ENCODE data around the gene EPN2. TPM values are rescaled to one million over a fixed set of nuclear protein-coding genes. Genes with fewer than 3 reads are reported as not detected.
A peak's percentile ranks its signal among the peaks of the same experiment; 100 is the strongest.

Gene EPN2
- total and polyA plus RNA-seq, 7 donors: 11.6 to 36.0 (median 25.3) TPM

DNA sequence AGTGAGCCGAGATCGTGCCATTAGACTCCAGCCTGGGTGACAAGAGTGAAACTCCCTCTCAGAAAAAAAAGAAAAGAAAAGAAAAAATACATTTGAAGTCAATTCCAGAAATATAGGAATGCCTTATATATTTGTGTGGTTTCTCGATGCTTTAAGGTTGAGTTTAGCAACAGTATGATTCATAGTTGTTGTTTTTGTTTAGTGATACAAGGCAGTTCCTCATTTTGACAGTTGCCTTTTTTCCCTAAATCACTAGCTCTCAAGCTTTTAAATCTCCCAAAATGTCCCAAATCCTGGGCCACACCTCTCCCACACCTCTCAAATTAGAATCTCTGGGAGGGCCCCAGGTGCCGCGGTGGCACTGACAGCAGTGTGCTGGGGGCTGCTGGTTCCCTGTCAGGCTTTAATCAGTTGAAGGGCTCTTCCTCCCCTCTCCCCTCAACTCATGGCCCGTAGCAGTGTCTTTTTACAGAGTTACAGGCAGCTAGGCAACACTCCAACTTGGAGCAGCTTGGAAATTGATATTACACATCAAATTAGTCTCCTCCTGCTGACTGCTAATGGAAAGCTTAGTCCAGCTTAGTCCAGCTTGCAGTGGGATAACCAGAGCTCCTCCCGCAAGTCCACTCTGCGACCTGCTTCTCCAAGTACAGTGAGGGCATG is 58.4 kb downstream of the EPN2 start:
- WGBS, 3 donors: 45 to 71% (median 55%) methylated on average over 8 of the region's 8 CpGs
- Histone ChIP-seq H3K36me3 (ENCODE audit: insufficient read depth in 1 of 2, low read depth in 1 of 2) (no peaks in the 10 kb centered on the region), H3K4me3 (no peak overlapping the region), H3K27ac (no peak overlapping the region), H3K27me3 (ENCODE audit: insufficient read depth in 3 of 3, low read length in 2 of 3) (no peaks in the 10 kb centered on the region), H3K4me1 (no peaks in the 10 kb centered on the region), H3K9me3 (no peaks in the 10 kb centered on the region)
- peak in 3 of 4 donors; percentile 21 to 38 (median 22) for ATAC-seq
- DNase-seq: no peak
- TF ChIP-seq, protein P1, sequence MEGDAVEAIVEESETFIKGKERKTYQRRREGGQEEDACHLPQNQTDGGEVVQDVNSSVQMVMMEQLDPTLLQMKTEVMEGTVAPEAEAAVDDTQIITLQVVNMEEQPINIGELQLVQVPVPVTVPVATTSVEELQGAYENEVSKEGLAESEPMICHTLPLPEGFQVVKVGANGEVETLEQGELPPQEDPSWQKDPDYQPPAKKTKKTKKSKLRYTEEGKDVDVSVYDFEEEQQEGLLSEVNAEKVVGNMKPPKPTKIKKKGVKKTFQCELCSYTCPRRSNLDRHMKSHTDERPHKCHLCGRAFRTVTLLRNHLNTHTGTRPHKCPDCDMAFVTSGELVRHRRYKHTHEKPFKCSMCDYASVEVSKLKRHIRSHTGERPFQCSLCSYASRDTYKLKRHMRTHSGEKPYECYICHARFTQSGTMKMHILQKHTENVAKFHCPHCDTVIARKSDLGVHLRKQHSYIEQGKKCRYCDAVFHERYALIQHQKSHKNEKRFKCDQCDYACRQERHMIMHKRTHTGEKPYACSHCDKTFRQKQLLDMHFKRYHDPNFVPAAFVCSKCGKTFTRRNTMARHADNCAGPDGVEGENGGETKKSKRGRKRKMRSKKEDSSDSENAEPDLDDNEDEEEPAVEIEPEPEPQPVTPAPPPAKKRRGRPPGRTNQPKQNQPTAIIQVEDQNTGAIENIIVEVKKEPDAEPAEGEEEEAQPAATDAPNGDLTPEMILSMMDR (IDR thresholded peaks at IDR 0.05): no peak
- intact Hi-C loops (cut with DNase I): no loop called here

DNA sequence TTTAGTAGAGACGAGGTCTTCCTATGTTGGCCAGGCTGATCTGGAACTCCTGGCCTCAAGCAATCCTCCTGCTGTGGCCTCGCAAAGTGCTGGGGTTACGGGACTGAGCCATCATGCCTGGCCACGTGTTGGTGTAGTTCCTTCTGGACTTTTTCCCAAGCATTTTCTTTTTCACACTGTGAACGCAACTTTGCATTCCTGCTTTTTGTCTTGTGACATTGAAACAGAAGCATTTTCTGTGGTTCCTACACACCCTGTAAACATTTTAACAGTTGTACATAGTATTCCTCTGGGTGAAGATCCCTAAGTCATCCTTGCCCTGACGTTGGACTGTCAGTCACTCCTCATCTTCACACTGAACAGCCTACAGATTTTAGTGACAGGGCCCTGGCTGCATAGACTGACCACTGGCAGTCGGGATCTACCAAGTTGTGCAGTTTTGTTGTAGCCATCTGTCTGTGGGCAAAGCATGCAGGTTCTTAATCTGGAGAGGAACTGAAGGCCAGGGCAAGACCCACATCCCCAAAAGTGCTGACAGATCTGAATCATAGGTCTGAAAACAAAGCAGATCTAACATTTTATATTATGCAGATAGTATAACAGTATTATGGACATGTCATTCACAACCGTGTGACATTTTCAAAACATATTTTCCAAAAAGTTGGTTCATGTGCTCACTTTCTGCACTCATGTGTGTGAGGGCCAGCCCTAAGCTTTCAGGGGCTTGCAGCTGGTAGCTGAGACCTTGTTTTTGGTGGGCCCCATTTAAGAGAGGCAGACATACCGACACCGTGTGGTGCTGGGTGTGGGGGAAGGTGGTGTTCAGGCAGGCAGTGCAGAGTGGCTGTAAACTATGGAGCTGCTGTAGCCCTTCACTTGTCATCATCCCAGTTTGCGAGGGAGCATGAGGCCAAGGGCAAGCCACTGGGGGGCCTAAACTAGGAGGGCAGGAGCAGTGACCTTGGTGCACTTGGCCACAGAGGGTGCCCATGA is 59.9 kb downstream of the EPN2 start:
- Histone ChIP-seq H3K4me1 (peaks cover 8% of the 10 kb centered on the region), H3K4me3 (no peak overlapping the region), H3K27me3 (ENCODE audit: insufficient read depth in 3 of 3, low read length in 2 of 3) (no peaks in the 10 kb centered on the region), H3K36me3 (ENCODE audit: insufficient read depth in 1 of 2, low read depth in 1 of 2) (no peaks in the 10 kb centered on the region), H3K9me3 (no peaks in the 10 kb centered on the region), H3K27ac (no peak overlapping the region)
- TF ChIP-seq, protein P1 (IDR thresholded peaks at IDR 0.05): no peak
- intact Hi-C loops (cut with DNase I): no loop called here
- WGBS, 3 donors: 78 to 83% (median 81%) methylated on average over 11 of the region's 11 CpGs
- ATAC-seq (no peak), DNase-seq (no peak)

DNA sequence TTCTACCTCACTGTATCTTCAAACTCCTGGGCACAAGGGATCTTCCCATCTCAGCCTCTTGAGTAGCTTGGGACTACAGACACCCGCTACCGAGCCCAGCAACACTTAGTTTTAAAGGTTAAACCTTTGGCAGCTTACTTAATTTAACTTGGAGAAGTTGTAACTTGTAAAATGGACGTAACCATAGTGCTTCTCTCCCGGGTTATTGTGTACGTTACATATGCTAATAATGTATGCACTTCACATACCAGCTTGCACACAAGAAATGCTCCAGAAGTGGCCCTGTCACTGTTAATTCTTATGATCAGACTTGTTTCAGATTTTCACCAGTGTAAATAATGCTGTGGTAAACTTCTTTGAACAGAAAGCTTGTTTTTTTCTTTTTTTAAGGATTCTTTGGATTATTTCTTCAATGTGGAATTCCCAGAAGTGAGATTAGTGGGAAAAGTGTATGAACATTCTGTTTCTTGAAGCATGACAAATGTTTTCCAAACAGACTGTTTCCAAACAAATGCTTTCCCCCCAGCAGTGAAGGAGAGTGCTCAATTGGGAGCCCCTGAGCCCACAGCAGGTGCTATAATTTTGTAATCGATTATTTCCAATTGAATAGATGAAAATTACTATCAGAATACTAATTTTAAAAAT is 61.5 kb downstream of the EPN2 start:
- 60 to 76% (median 66%) methylated on average over 6 of the region's 6 CpGs for WGBS, 3 donors

DNA sequence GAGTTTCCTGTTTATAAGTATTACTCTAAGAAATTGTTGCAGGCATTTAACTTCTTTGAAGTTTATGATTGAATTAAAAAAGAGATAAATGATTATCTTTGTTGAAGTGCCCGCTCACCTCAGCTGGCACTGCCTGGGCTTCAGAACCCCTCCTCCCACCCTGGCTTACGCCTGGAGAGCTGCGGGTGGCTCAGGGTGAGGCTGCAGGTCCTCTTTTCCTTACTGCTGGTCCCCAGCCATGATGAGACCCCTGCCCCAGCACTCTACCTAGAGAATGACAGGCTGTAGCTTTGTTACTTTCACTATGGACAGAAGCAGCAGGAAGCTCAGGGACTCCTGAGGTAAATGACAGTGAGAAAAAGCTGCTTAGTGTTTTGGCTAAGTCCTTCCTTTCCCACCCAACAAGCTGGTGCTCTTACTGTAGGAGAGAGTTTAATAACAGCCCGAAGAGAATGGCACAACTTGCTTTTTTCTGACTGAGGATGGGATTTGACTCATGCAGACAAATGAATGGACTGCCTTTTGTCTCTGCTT is 62.1 kb downstream of the EPN2 start:
- intact Hi-C loops (cut with DNase I): no loop called here
- ATAC-seq (no peak), DNase-seq (no peak)
- Histone ChIP-seq H3K4me1 (peaks cover 26% of the 10 kb centered on the region), H3K4me3 (no peak overlapping the region), H3K36me3 (ENCODE audit: insufficient read depth in 1 of 2, low read depth in 1 of 2) (no peaks in the 10 kb centered on the region), H3K27ac (no peak overlapping the region), H3K27me3 (ENCODE audit: insufficient read depth in 3 of 3, low read length in 2 of 3) (no peaks in the 10 kb centered on the region), H3K9me3 (no peaks in the 10 kb centered on the region)
- TF ChIP-seq, protein P1 (IDR thresholded peaks at IDR 0.05): no peak
- WGBS, 3 donors: 73 to 80% (median 79%) methylated on average over 4 of the region's 4 CpGs

More for the DNA sequence above, 61.5 kb downstream of the EPN2 start:
- DNase-seq: no peak
- H3K36me3 ChIP-seq (ENCODE audit: insufficient read depth in 1 of 2, low read depth in 1 of 2): no peaks in the 10 kb centered on the region
- intact Hi-C loops (cut with DNase I): no loop called here
- no peaks in the 10 kb centered on the region for H3K9me3 ChIP-seq
- peaks cover 21% of the 10 kb centered on the region for H3K4me1 ChIP-seq
- no peak for ATAC-seq
- no peak overlapping the region for H3K4me3 ChIP-seq
- H3K27ac ChIP-seq: no peak overlapping the region
- H3K27me3 ChIP-seq (ENCODE audit: insufficient read depth in 3 of 3, low read length in 2 of 3): no peaks in the 10 kb centered on the region
- TF ChIP-seq, protein P1 (IDR thresholded peaks at IDR 0.05): no peak

Data from psoas muscle (tissue), 8 donors.